ENCODE data around the gene MRPL19. TPM values are rescaled to one million over a fixed set of nuclear protein-coding genes. Genes with fewer than 3 reads are reported as not detected.
"Not testable (repeated sequence)": the region's sequence is repeated elsewhere in the genome, so short reads cannot be mapped to it uniquely, and the experiment has no call there.

The MRPL19 gene
- total RNA-seq, 1 donor from 2014 or later = 47.6 TPM

DNA sequence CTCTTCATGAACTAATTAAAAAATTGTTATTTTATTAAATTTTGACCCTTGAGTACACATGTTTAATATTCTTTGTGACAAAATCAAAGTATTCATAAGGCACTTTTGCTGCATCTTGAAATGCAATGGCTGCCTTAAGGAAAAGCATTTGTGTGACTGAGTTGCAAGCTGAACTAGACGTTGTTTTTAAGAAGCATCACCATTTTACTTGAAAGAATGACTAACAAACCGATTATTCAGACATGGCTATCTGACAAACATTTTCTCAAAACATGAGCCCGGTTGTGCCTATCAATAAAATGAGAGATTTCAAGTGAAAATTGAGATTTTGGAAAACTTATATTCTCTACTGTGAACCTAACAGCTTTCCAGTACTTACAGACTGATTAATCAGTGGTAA is 61.3 kb downstream of the MRPL19 start:
- Mint-ChIP-seq H3K4me3 (peak overlapping the region; percentile 52), H3K9me3 (no peaks in the 10 kb centered on the region), H3K36me3 (peaks cover 25% of the 10 kb centered on the region), H3K27me3 (ENCODE audit: low read depth) (no peaks in the 10 kb centered on the region), H3K4me1 (peaks cover 35% of the 10 kb centered on the region), H3K27ac (no peak overlapping the region)
- TF ChIP-seq, protein P1, sequence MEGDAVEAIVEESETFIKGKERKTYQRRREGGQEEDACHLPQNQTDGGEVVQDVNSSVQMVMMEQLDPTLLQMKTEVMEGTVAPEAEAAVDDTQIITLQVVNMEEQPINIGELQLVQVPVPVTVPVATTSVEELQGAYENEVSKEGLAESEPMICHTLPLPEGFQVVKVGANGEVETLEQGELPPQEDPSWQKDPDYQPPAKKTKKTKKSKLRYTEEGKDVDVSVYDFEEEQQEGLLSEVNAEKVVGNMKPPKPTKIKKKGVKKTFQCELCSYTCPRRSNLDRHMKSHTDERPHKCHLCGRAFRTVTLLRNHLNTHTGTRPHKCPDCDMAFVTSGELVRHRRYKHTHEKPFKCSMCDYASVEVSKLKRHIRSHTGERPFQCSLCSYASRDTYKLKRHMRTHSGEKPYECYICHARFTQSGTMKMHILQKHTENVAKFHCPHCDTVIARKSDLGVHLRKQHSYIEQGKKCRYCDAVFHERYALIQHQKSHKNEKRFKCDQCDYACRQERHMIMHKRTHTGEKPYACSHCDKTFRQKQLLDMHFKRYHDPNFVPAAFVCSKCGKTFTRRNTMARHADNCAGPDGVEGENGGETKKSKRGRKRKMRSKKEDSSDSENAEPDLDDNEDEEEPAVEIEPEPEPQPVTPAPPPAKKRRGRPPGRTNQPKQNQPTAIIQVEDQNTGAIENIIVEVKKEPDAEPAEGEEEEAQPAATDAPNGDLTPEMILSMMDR (IDR thresholded peaks at IDR 0.05; ENCODE audit: unreplicated experiment) = no peak
- no peak for DNase-seq (ENCODE audit: low spot score in 2 of 2, unreplicated experiment in 2 of 2)

DNA sequence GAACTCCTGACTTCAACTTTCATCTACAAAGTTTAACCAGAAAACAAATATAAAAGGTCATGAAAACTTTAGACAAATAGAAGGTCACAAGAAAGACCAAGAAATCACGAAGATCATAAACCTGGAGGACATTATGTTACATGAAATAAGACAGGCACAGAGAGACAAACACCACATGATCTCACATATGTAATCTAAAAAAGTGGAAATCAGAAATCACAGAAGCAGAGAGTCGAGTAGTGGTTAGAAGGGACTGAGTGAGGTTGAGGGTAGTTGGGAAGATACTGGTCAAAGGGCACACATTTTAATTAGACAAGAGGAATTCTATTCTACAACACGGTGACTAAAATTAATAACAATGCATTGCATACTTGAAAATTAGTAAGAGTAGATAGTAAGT is 62.7 kb downstream of the MRPL19 start:
- Mint-ChIP-seq H3K4me1 (peaks cover 35% of the 10 kb centered on the region), H3K4me3 (peak overlapping the region; percentile 56), H3K27me3 (ENCODE audit: low read depth) (no peaks in the 10 kb centered on the region), H3K36me3 (peaks cover 18% of the 10 kb centered on the region), H3K9me3 (no peaks in the 10 kb centered on the region), H3K27ac (peak overlapping the region; percentile 23)
- no peak for DNase-seq (ENCODE audit: low spot score in 2 of 2, unreplicated experiment in 2 of 2)
- TF ChIP-seq, protein P1 (IDR thresholded peaks at IDR 0.05; ENCODE audit: unreplicated experiment) = no peak

DNA sequence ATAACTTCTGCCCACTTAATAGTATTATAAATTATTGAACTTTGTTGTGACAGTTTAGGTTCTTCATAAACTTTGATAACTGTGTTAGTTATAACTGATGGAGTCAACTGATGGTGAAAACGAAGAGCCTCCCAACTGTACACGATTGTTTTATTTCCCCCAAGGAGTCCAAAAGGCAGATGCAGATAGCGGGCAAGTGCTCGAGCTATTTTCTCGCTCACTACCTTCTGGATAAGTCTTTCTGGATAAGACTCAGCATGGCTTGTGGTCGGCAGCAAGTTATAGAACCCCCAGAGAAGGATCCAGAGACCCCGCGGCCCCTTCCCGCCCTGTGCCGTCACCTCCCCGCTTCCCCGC is 63.6 kb downstream of the MRPL19 start:
- Mint-ChIP-seq H3K36me3 (peaks cover 9% of the 10 kb centered on the region), H3K27ac (peak overlapping the region; percentile 88), H3K9me3 (no peaks in the 10 kb centered on the region), H3K4me3 (peak overlapping the region; percentile 75), H3K4me1 (peaks cover 37% of the 10 kb centered on the region), H3K27me3 (ENCODE audit: low read depth) (no peaks in the 10 kb centered on the region)
- TF ChIP-seq, protein P1 (IDR thresholded peaks at IDR 0.05; ENCODE audit: unreplicated experiment) = no peak
- DNase-seq (ENCODE audit: low spot score in 2 of 2, unreplicated experiment in 2 of 2) = no peak

DNA sequence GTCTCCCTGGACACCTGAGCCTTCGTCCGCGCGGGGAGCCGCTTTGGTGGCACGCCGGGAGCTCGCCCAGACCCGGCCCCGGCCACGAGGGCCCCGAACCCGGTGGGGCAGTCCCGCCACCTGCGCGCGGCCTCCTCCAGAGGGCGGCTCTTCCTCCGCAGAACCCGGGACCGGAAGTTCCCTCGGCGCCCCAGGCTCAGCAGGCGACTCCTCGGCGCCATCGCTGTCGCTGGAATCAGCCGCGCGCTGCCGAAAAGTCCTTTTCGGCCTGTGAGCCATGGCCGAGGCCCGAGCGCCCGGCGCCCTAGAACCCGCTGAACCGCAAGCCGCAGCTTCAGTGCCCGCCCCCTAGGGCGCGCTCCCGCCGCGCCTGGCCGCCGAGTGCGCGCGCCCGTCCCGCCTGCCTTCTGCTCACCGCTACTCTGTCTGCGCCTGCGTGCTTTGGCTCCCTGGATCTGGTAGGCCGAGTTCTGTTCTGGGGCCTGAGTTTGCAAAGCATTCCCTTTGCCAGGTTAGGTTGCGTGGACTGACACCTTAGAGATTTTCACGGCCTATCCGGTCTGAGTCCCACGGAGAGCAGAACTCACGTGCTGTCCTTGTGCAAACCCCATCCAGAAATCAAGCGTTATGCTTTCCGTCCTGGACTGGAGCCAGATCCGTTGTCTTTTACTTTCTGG is 64.1 kb downstream of the MRPL19 start, which contains the start of gene GCFC2:
TSS of gene GCFC2 (minus strand) at position 339 of the 677 bp plus-strand sequence. CDS start at position 279, 60 bp downstream.
- DNase-seq (ENCODE audit: low spot score in 2 of 2, unreplicated experiment in 2 of 2) = peak; percentile 62 to 90
- peak within 1 kb of the TSS; percentile 91 for H3K27ac Mint-ChIP-seq
- H3K36me3 Mint-ChIP-seq = peaks cover 7% of the 10 kb centered on the region
- no peaks in the 10 kb centered on the region for H3K9me3 Mint-ChIP-seq
- TF ChIP-seq, protein P1 (IDR thresholded peaks at IDR 0.05; ENCODE audit: unreplicated experiment) = no peak
- no peaks in the 10 kb centered on the region for H3K27me3 Mint-ChIP-seq (ENCODE audit: low read depth)
- H3K4me3 Mint-ChIP-seq = peak within 1 kb of the TSS; percentile 75
- H3K4me1 Mint-ChIP-seq = peaks cover 36% of the 10 kb centered on the region

DNA sequence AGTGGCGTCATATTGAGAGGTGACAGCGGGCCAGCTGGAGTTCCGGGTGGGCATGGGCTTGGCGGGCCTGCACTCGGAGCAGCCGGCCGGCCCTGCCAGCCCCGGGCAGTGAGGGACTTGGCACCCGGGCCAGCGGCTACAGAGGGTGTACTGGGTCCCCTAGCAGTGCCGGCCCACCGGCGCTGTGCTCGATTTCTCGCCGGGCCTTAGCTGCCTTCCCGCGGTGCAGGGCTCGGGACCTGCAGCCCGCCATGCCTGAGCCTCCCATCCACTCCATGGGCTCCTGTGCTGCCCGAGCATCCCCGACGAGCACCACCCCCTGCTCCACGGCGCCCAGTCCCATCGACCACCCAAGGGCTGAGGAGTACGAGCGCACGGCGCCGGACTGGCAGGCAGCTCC is 65.0 kb downstream of the MRPL19 start:
- not testable (repeated sequence) for H3K9me3 Mint-ChIP-seq; H3K27me3 Mint-ChIP-seq (ENCODE audit: low read depth); DNase-seq (ENCODE audit: low spot score in 2 of 2, unreplicated experiment in 2 of 2); H3K36me3 Mint-ChIP-seq
- Mint-ChIP-seq H3K27ac (peak overlapping the region; percentile 91), H3K4me3 (peak overlapping the region; percentile 75), H3K4me1 (peaks cover 28% of the 10 kb centered on the region)

DNA sequence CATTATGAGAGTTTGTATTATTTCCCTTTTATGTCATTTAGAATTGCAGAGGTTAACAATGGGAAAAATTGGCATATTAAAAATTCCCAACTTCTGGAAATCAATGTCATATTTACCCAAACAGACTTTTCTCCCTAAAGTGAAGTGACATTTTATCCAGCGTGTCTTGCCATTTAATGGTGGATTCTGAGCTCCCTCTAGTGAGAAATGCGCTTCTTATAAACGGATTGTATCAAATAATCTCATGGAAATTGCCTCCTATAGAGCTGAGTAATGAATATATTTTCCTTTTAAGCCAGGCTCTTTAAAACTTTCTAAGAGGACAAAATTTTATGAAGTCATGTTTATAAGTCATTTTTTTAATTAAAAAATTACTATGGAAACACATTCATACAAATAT is 69.8 kb downstream of the MRPL19 start:
- Mint-ChIP-seq H3K4me1 (peaks cover 6% of the 10 kb centered on the region), H3K27ac (no peak overlapping the region), H3K9me3 (peaks cover 14% of the 10 kb centered on the region), H3K36me3 (peaks cover 15% of the 10 kb centered on the region), H3K4me3 (no peak overlapping the region), H3K27me3 (ENCODE audit: low read depth) (no peaks in the 10 kb centered on the region)
- TF ChIP-seq, protein P1 (IDR thresholded peaks at IDR 0.05; ENCODE audit: unreplicated experiment) = no peak
- no peak for DNase-seq (ENCODE audit: low spot score in 2 of 2, unreplicated experiment in 2 of 2)
